Astrocyte of the spinal cord (primary cell): ENCODE measurements around the gene TMEM11.

Source experiments
- DNase-seq: peaks from one replicate; pipeline ENCODE4 v3.0.0; 2011; ENCODE audit warnings: low read depth, low spot score
- H3K4me3 ChIP-seq: 2 replicates; pipeline ENCODE4 v1.5.1; 2011; ENCODE audit warnings: low read depth, mild to moderate bottlenecking, low read length, moderate library complexity
- in situ Hi-C: cut with HindIII; loops from 2 replicates; pipeline ENCODE4 v1.10.0; 2017; ENCODE audit warnings: low sequenced_read_pairs
- TF ChIP-seq, protein P1 (sequence below): IDR thresholded peaks from 2 replicates; pipeline ENCODE4 v1.5.1; 2012; ENCODE audit warnings: low read depth, mild to moderate bottlenecking, low read length, inconsistent platforms

The TMEM11 gene

DNA sequence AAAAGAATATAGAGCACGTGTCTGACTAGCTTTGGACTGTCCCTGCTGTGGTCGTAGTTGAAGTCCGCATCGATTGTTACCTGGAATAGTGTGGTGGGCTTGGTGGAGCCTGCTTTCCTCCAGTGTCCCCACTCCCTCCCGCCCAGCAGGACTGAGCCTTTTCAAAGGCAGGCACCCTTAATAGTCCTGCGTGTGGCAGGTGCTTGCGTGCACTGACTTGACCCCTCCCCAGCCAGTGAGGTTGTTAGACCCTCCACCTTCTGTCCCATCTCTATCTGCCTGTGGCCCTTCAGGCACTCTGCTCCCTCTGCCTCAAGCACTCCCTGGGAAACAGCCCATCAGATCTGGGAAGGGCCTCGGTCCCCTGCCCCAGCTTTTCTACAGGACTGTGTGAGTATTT lies 36.6 kb downstream of the TMEM11 start:
- TF ChIP-seq, protein P1, sequence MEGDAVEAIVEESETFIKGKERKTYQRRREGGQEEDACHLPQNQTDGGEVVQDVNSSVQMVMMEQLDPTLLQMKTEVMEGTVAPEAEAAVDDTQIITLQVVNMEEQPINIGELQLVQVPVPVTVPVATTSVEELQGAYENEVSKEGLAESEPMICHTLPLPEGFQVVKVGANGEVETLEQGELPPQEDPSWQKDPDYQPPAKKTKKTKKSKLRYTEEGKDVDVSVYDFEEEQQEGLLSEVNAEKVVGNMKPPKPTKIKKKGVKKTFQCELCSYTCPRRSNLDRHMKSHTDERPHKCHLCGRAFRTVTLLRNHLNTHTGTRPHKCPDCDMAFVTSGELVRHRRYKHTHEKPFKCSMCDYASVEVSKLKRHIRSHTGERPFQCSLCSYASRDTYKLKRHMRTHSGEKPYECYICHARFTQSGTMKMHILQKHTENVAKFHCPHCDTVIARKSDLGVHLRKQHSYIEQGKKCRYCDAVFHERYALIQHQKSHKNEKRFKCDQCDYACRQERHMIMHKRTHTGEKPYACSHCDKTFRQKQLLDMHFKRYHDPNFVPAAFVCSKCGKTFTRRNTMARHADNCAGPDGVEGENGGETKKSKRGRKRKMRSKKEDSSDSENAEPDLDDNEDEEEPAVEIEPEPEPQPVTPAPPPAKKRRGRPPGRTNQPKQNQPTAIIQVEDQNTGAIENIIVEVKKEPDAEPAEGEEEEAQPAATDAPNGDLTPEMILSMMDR: no peak
- no peak overlapping the region for H3K4me3 ChIP-seq
- no peak for DNase-seq
- in situ Hi-C loops: no loop called here

DNA sequence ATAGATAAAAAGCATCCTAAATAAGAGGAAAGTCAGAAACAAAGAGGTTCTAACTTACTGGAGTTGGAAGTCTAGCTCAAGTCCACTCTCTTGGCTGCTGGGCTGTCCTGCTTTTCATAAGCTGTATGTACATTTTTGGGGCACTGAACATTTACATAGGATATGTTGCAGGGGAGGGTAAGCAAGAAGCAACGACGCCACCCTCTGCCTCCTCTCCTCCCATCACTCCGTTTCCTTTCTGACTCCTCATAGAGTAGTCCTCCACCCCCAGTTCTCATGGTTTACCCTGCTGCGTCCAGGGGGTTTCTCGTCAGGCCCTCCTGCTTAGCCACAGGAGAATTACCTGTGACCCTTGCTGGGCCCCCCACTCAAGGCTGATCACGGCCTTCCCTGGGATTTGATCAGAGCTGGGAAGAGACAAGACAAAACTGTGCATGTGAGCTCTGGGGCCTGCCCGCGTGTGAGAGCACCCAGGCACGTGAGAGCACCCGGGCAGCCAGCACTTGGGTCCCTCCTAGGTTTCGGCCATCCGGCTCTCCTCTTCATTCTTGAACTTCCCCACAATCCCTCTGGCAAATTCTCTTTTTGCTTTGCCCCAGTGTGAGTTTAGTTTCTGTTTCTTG lies 37.1 kb downstream of the TMEM11 start:
- H3K4me3 ChIP-seq: no peak overlapping the region
- in situ Hi-C loops: no loop called here
- TF ChIP-seq, protein P1: no peak
- no peak for DNase-seq

- in situ Hi-C loops: no loop called here
- H3K4me3 ChIP-seq: no peak overlapping the region
- TF ChIP-seq, protein P1: no peak
- no peak for DNase-seq
These were observed 39.2 kb downstream of the TMEM11 start for GRCh38 chr17:21174713-21175112.

DNA sequence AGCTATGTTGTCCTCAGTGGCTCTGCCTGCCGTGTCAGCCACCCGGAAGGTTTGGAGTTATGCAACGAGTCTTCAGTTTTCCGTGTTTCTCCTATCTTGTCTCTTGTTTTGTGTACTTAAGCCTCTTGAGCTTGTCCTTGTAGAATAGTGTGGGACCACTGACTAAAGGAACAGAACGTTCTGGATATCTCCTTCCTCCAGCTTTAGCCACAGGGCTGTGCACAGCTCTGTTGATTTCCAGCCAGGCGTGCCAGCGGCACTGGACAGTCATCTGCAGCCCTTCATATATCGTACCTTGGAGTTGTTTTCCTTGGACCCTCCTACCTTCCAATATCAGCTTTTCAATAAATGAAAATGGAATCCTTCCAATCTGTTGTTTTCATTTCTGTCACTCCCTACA lies 39.8 kb downstream of the TMEM11 start:
- DNase-seq: no peak
- in situ Hi-C loops: no loop called here
- no peak overlapping the region for H3K4me3 ChIP-seq
- TF ChIP-seq, protein P1: no peak

DNA sequence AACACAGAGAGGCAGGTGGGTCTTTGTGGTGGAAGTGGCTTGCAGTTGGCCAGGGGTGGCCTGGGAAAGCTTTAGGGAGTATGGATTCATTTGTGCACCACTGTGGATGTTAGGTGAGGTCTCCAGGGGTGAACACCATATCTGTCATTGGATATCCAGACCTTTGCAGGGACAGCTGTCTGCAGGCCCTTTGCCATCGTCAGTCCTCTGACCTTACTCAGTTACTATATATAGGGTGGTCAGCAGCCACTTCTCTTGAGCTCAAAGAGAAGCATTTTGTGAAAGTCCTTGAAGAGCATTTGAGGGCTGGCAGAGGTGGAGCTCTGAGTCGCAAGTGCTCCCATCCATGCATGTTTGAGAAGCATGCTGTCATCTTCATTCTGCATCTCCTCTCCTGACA lies 40.4 kb downstream of the TMEM11 start:
- TF ChIP-seq, protein P1: no peak
- no peak overlapping the region for H3K4me3 ChIP-seq
- DNase-seq: no peak
- in situ Hi-C loops: no loop called here

- H3K4me3 ChIP-seq: no peak overlapping the region
- in situ Hi-C loops: no loop called here
- no peak for DNase-seq
- TF ChIP-seq, protein P1: no peak
These were observed 41.1 kb downstream of the TMEM11 start for GRCh38 chr17:21172846-21173245.
